K562 (cell line): ENCODE data around the gene ANTKMT. TPM values are rescaled to one million over a fixed set of nuclear protein-coding genes. Genes with fewer than 3 reads are reported as not detected.

Source experiments
- ASH1L ChIP-seq: fragments of 450-650 bp; IDR thresholded peaks from 2 replicates; pipeline ENCODE4 v1.6.1; 2018; ENCODE audit warnings: borderline replicate concordance, mild to moderate bottlenecking, low read depth; ENCODE audit not compliant: partially characterized antibody
- BMI1 ChIP-seq: fragments of 150-350 bp; IDR thresholded peaks from 2 replicates; pipeline ENCODE4 v1.6.1; 2014; ENCODE audit warnings: low read length
- CREB3L1 ChIP-seq: fragments of 450-650 bp; IDR thresholded peaks from 2 replicates; pipeline ENCODE4 v1.6.1; 2014; ENCODE audit warnings: low read depth, mild to moderate bottlenecking, moderate library complexity, borderline replicate concordance
- CTBP1 ChIP-seq: fragments of 450-650 bp; IDR thresholded peaks from 2 replicates; pipeline ENCODE4 v1.6.1; 2016; ENCODE audit warnings: borderline replicate concordance
- CXXC5 ChIP-seq: fragments of 250-450 bp; sonication (Bioruptor Pico); IDR thresholded peaks from 2 replicates; pipeline ENCODE4 v1.8.0; 2022; ENCODE audit warnings: inconsistent platforms, mild to moderate bottlenecking, moderate library complexity
- DPF2 ChIP-seq: fragments of 450-650 bp; IDR thresholded peaks from 2 replicates; pipeline ENCODE4 v1.6.1; 2016
- HEY1 ChIP-seq: fragments of 250-450 bp; sonication (Bioruptor Pico); IDR thresholded peaks from 2 replicates; pipeline ENCODE4 v1.5.0; 2020; ENCODE audit warnings: mild to moderate bottlenecking, moderate library complexity, borderline replicate concordance
- HNRNPL ChIP-seq: fragments of 200-400 bp; formaldehyde crosslinking; IDR thresholded peaks from 2 replicates; pipeline ENCODE4 v1.6.1; 2017; ENCODE audit warnings: low read depth, mild to moderate bottlenecking, low read length
- KDM2B ChIP-seq: fragments of 250-450 bp; sonication (Bioruptor Pico); IDR thresholded peaks from 2 replicates; pipeline ENCODE4 v1.8.0; 2021; ENCODE audit warnings: mild to moderate bottlenecking, moderate library complexity
- KLF16 ChIP-seq: IDR thresholded peaks from 2 replicates; pipeline ENCODE4 v1.6.1; 2016; ENCODE audit warnings: antibody characterized with exemption
- MCM7 ChIP-seq, 2 experiments: fragments of 450-650 bp; IDR thresholded peaks; 2 replicates each; pipeline ENCODE4 v1.6.1; 2016 to 2018
- MTA2 ChIP-seq: fragments of 450-650 bp; IDR thresholded peaks from 2 replicates; pipeline ENCODE4 v1.6.1; 2016; ENCODE audit warnings: low read depth
- MYBL2 ChIP-seq, 2 experiments: fragments of 450-650 bp in 1 of 2; sonication (generic) in 1 of 2; formaldehyde crosslinking in 1 of 2; IDR thresholded peaks; 2 replicates each; pipeline versions ENCODE4 v1.6.1 to v1.8.1; 2017 to 2022; ENCODE audit warnings: borderline replicate concordance in 1 of 2, inconsistent platforms in 1 of 2, low read depth in 1 of 2, mild to moderate bottlenecking in 1 of 2, missing genetic modification reagents in 1 of 2, moderate library complexity in 1 of 2
- NBN ChIP-seq: fragments of 450-650 bp; IDR thresholded peaks from 2 replicates; pipeline ENCODE4 v1.6.1; 2016; ENCODE audit warnings: low read depth, mild to moderate bottlenecking
- NR3C1 ChIP-seq: sonication (generic); formaldehyde crosslinking; IDR thresholded peaks from 2 replicates; pipeline ENCODE4 v1.8.1; 2022; ENCODE audit warnings: missing genetic modification reagents
- PURB ChIP-seq: sonication (generic); formaldehyde crosslinking; IDR thresholded peaks from 2 replicates; pipeline ENCODE4 v1.9.0; 2021; ENCODE audit warnings: low read depth, mild to moderate bottlenecking, missing genetic modification reagents
- SNAPC5 ChIP-seq: fragments of 250-450 bp; sonication (Bioruptor Pico); IDR thresholded peaks from 2 replicates; pipeline ENCODE4 v1.8.0; 2021; ENCODE audit warnings: moderate library complexity, mild to moderate bottlenecking, inconsistent platforms
- SP1 ChIP-seq: sonication (generic); formaldehyde crosslinking; IDR thresholded peaks from 2 replicates; pipeline ENCODE4 v1.8.1; 2022; ENCODE audit warnings: mild to moderate bottlenecking, missing genetic modification reagents
- TAF15 ChIP-seq: fragments of 200-400 bp; formaldehyde crosslinking; IDR thresholded peaks from 2 replicates; pipeline ENCODE4 v1.6.1; 2017; ENCODE audit warnings: mild to moderate bottlenecking, low read depth, low read length, moderate library complexity
- TAF9B ChIP-seq: fragments of 450-650 bp; IDR thresholded peaks from 2 replicates; pipeline ENCODE4 v1.6.1; 2018; ENCODE audit warnings: mild to moderate bottlenecking; ENCODE audit not compliant: partially characterized antibody
- TEAD1 ChIP-seq, 2 experiments: fragments of 450-650 bp in 1 of 2; sonication (generic) in 1 of 2; formaldehyde crosslinking; IDR thresholded peaks; 2 replicates each; pipeline versions ENCODE4 v1.4.0 to v1.8.0; 2020 to 2022; ENCODE audit warnings: mild to moderate bottlenecking in 2 of 2, missing genetic modification reagents in 1 of 2
- ZBTB43 ChIP-seq: sonication (generic); formaldehyde crosslinking; IDR thresholded peaks from 2 replicates; pipeline ENCODE4 v1.8.0; 2023; ENCODE audit warnings: mild to moderate bottlenecking, missing genetic modification reagents
- ZNF12 ChIP-seq: sonication (generic); formaldehyde crosslinking; IDR thresholded peaks from 2 replicates; pipeline ENCODE4 v1.4.0; 2020; ENCODE audit warnings: mild to moderate bottlenecking, missing genetic modification reagents
- ZNF41 ChIP-seq: fragments of 250-450 bp; sonication (Bioruptor Pico); conservative IDR thresholded peaks from 2 replicates; pipeline ENCODE4 v1.4.0; 2020; ENCODE audit warnings: mild to moderate bottlenecking
- ZNF561 ChIP-seq: fragments of 450-650 bp; formaldehyde crosslinking; conservative IDR thresholded peaks from 2 replicates; pipeline ENCODE4 v1.4.0; 2020; ENCODE audit warnings: mild to moderate bottlenecking, moderate library complexity
- ZNF644 ChIP-seq: fragments of 200-800 bp; sonication (Bioruptor generic); IDR thresholded peaks from 2 replicates; pipeline ENCODE4 v1.6.1; 2016; ENCODE audit warnings: low read depth, missing genetic modification characterization, missing compliant biosample characterization
- ZNF766 ChIP-seq: fragments of 200-800 bp; sonication (Bioruptor generic); conservative IDR thresholded peaks from 2 replicates; pipeline ENCODE4 v1.6.1; 2016; ENCODE audit warnings: missing genetic modification characterization, missing compliant biosample characterization
- ZNF79 ChIP-seq: fragments of 250-450 bp; sonication (Bioruptor Pico); IDR thresholded peaks from 2 replicates; pipeline ENCODE4 v1.4.0; 2020; ENCODE audit warnings: low read depth, mild to moderate bottlenecking, moderate library complexity
- polyA plus RNA-seq, 8 experiments: library from polyadenylated mRNA; depleted of rRNA in 4 of 8; stranded (reverse) in 5 of 8; unstranded in 3 of 8; fragments of >200 nt; fragmentation: Nextera tagmentation in 2 of 8; fragmentation: Illumina TruSeq in 1 of 8; extraction: Ambion mirVana in 2 of 8; extraction: Trizol in 1 of 8; gene quantifications; 2 replicates each; pipeline versions ENCODE4 v1.2.1 to v1.2.3, GENCODE V29; 2011 to 2014; ENCODE audit warnings: inconsistent platforms in 1 of 8, missing spikeins in 1 of 8
- total RNA-seq, 7 experiments: library from RNA; depleted of rRNA in 6 of 7; stranded (reverse); fragments of >200 nt in 6 of 7; fragmentation: Illumina TruSeq in 2 of 7; extraction: Trizol in 2 of 7; gene quantifications; 2 replicates each; pipeline versions ENCODE4 v1.2.1 to v1.2.3, GENCODE V29; 2011 to 2021; ENCODE audit warnings: low replicate concordance in 1 of 7

The ANTKMT gene
- total and polyA plus RNA-seq, 9 of the 15 experiments (the other 6 are each of a cell fraction or from before 2014, with no cell fraction given), result 0.58 to 217 (median 19.1) TPM

GRCh38 chr16:740764-741505, 20.0 kb downstream of the ANTKMT start, which contains the start of gene CIAO3 (continued):
- TF ChIP-seq HNRNPL (no peak), CTBP1 (peak; percentile 98), ZNF561 (CRISPR knock-in tag) (no peak), CREB3L1 (peak; percentile 77), MYBL2 (IDR thresholded peaks at IDR 0.05; ENCODE audit: low read depth) (no peak), MYBL2 (CRISPR knock-in tag; IDR thresholded peaks at IDR 0.05; ENCODE audit: borderline replicate concordance) (no peak), NR3C1 (no peak), HEY1 (no peak), TAF9B (no peak), NBN (no peak), TAF15 (no peak), ZNF79 (no peak), TEAD1 (CRISPR knock-in tag; IDR thresholded peaks at IDR 0.05) (peak; percentile 61 to 85; a peak in 3 of 4 replicates), KDM2B (CRISPR knock-in tag) (0 out of 2 replicates have a peak, but pooled peaks have one; percentile 10), ZNF644 (no peak), SP1 (peak; percentile 90), MCM7 (IDR thresholded peaks at IDR 0.05) (no peak), ASH1L (no peak), SNAPC5 (no peak), KLF16 (0 out of 2 replicates have a peak, but pooled peaks have one; percentile 43), CXXC5 (CRISPR knock-in tag) (peak; percentile 90), DPF2 (no peak), PURB (CRISPR knock-in tag) (no peak), ZNF12 (CRISPR knock-in tag) (no peak), ZNF41 (no peak), BMI1 (no peak), MTA2 (no peak), ZBTB43 (CRISPR knock-in tag) (no peak), ZNF766 (CRISPR knock-in tag) (no peak)
